K562 (cell line): ENCODE results near the gene AP2M1. TPM values are rescaled to one million over a fixed set of nuclear protein-coding genes. Genes with fewer than 3 reads are reported as not detected.

Experiments used
- E2F3 ChIP-seq: fragments of 250-450 bp; sonication (Bioruptor Pico); IDR thresholded peaks from 2 replicates; pipeline ENCODE4 v1.4.0; 2020; ENCODE audit warnings: mild to moderate bottlenecking
- E2F6 ChIP-seq, 2 experiments: IDR thresholded peaks; 2 replicates each; pipeline ENCODE4 v1.6.1; 2011; ENCODE audit warnings: borderline replicate concordance in 1 of 2, control low read depth in 1 of 2, low read depth in 1 of 2, low read length in 1 of 2, mild to moderate bottlenecking in 1 of 2, mixed read lengths in 1 of 2, moderate library complexity in 1 of 2; ENCODE audit not compliant: insufficient read depth in 1 of 2, insufficient read length in 1 of 2, poor library complexity in 1 of 2, severe bottlenecking in 1 of 2; ENCODE audit errors: extremely low read depth in 1 of 2
- ETS2 ChIP-seq: IDR thresholded peaks from 2 replicates; pipeline ENCODE4 v1.6.1; 2016; ENCODE audit warnings: borderline replicate concordance, missing genetic modification characterization, mild to moderate bottlenecking, moderate library complexity, missing compliant biosample characterization; ENCODE audit not compliant: poor library complexity, severe bottlenecking
- GABPB2 ChIP-seq: fragments of 250-450 bp; sonication (Bioruptor Pico); conservative IDR thresholded peaks from 2 replicates; pipeline ENCODE4 v1.5.1; 2021; ENCODE audit warnings: mild to moderate bottlenecking
- GATAD2A ChIP-seq: fragments of 450-650 bp; IDR thresholded peaks from 2 replicates; pipeline ENCODE4 v1.6.1; 2017
- ID3 ChIP-seq, 2 experiments: fragments of 250-450 bp in 1 of 2; fragments of 450-650 bp in 1 of 2; sonication (Bioruptor Pico) in 1 of 2; IDR thresholded peaks; 2 replicates each; pipeline versions ENCODE4 v1.6.1 to v1.8.0; 2016 to 2021; ENCODE audit warnings: mild to moderate bottlenecking in 2 of 2, moderate library complexity in 2 of 2, missing compliant biosample characterization in 1 of 2, missing genetic modification characterization in 1 of 2
- MCM2 ChIP-seq: fragments of 450-650 bp; IDR thresholded peaks from 2 replicates; pipeline ENCODE4 v1.6.1; 2017; ENCODE audit warnings: low read depth, mild to moderate bottlenecking
- MEF2A ChIP-seq: IDR thresholded peaks from 2 replicates; pipeline ENCODE4 v1.6.1; 2011; ENCODE audit warnings: low read depth, mild to moderate bottlenecking, low read length, moderate library complexity; ENCODE audit not compliant: control insufficient read depth
- MTA3 ChIP-seq: fragments of 450-650 bp; formaldehyde crosslinking; IDR thresholded peaks from 2 replicates; pipeline ENCODE4 v1.6.1; 2017; ENCODE audit warnings: mild to moderate bottlenecking, borderline replicate concordance
- NRF1 ChIP-seq, 2 experiments: fragments of 450-650 bp; IDR thresholded peaks in 1 of 2; conservative IDR thresholded peaks in 1 of 2; 2 replicates each; pipeline ENCODE4 v1.6.1; 2014; ENCODE audit warnings: mild to moderate bottlenecking in 2 of 2
- POLR2G ChIP-seq: fragments of 200-400 bp; formaldehyde crosslinking; IDR thresholded peaks from 2 replicates; pipeline ENCODE4 v1.6.1; 2017; ENCODE audit warnings: low read depth, mild to moderate bottlenecking, antibody characterized with exemption, low read length, moderate library complexity
- PPARD ChIP-seq: fragments of 250-450 bp; sonication (Bioruptor Pico); IDR thresholded peaks from 2 replicates; pipeline ENCODE4 v1.8.0; 2022; ENCODE audit warnings: inconsistent platforms, mild to moderate bottlenecking, moderate library complexity
- RBFOX2 ChIP-seq: fragments of 200-400 bp; formaldehyde crosslinking; IDR thresholded peaks from 2 replicates; pipeline ENCODE4 v1.6.1; 2017; ENCODE audit warnings: low read depth, mild to moderate bottlenecking, low read length, moderate library complexity
- RBM39 ChIP-seq: fragments of 200-400 bp; formaldehyde crosslinking; optimal IDR thresholded peaks from 2 replicates; pipeline ENCODE3; 2018; ENCODE audit warnings: low read depth, low read length
- RCOR1 ChIP-seq, 2 experiments: IDR thresholded peaks; 2 replicates each; pipeline ENCODE4 v1.6.1; 2012; ENCODE audit warnings: low read depth in 2 of 2, low read length in 2 of 2, borderline replicate concordance in 1 of 2, improper control_type of control experiment in 1 of 2
- RFX5 ChIP-seq: IDR thresholded peaks from 2 replicates; pipeline ENCODE4 v1.6.1; 2011; ENCODE audit warnings: low read depth, mild to moderate bottlenecking, improper control_type of control experiment, low read length
- RFX7 ChIP-seq: fragments of 250-450 bp; sonication (Bioruptor Pico); IDR thresholded peaks from 2 replicates; pipeline ENCODE4 v1.5.1; 2021; ENCODE audit warnings: mild to moderate bottlenecking
- TCF7L2 ChIP-seq: fragments of 150-350 bp; IDR thresholded peaks from 2 replicates; pipeline ENCODE4 v1.6.1; 2016; ENCODE audit warnings: low read depth, mild to moderate bottlenecking, low read length, moderate library complexity
- TEAD4 ChIP-seq, 2 experiments: sonication (generic) in 1 of 2; formaldehyde crosslinking in 1 of 2; IDR thresholded peaks; 2 replicates each; pipeline versions ENCODE4 v1.6.1 to v1.8.0; 2012 to 2022; ENCODE audit warnings: borderline replicate concordance in 1 of 2, inconsistent platforms in 1 of 2, low read length in 1 of 2, mild to moderate bottlenecking in 1 of 2, missing genetic modification reagents in 1 of 2
- WHSC1 ChIP-seq: IDR thresholded peaks from one replicate; pipeline ENCODE4 v1.6.1; 2012; ENCODE audit warnings: low read length, control low read depth, inconsistent platforms
- ZNF41 ChIP-seq: fragments of 250-450 bp; sonication (Bioruptor Pico); conservative IDR thresholded peaks from 2 replicates; pipeline ENCODE4 v1.4.0; 2020; ENCODE audit warnings: mild to moderate bottlenecking
- ZNF717 ChIP-seq: fragments of 250-450 bp; sonication (Bioruptor Pico); IDR thresholded peaks from 2 replicates; pipeline ENCODE4 v1.5.0; 2021
- polyA plus RNA-seq, 8 experiments: library from polyadenylated mRNA; depleted of rRNA in 4 of 8; stranded (reverse) in 5 of 8; unstranded in 3 of 8; fragments of >200 nt; fragmentation: Nextera tagmentation in 2 of 8; fragmentation: Illumina TruSeq in 1 of 8; extraction: Ambion mirVana in 2 of 8; extraction: Trizol in 1 of 8; gene quantifications; 2 replicates each; pipeline versions ENCODE4 v1.2.1 to v1.2.3, GENCODE V29; 2011 to 2014; ENCODE audit warnings: inconsistent platforms in 1 of 8, missing spikeins in 1 of 8
- total RNA-seq, 7 experiments: library from RNA; depleted of rRNA in 6 of 7; stranded (reverse); fragments of >200 nt in 6 of 7; fragmentation: Illumina TruSeq in 2 of 7; extraction: Trizol in 2 of 7; gene quantifications; 2 replicates each; pipeline versions ENCODE4 v1.2.1 to v1.2.3, GENCODE V29; 2011 to 2021; ENCODE audit warnings: low replicate concordance in 1 of 7
- TF ChIP-seq, protein P1 (sequence below), 2 experiments: fragments of 450-650 bp; IDR thresholded peaks; 2 replicates each; pipeline ENCODE4 v1.6.1; 2018; ENCODE audit warnings: mild to moderate bottlenecking in 2 of 2, low read depth in 1 of 2; ENCODE audit not compliant: partially characterized antibody in 2 of 2

Gene AP2M1
- total and polyA plus RNA-seq, 9 of the 15 experiments (the other 6 are each of a cell fraction or from before 2014, with no cell fraction given): 118 to 505 (median 296) TPM

- TF ChIP-seq ID3 (CRISPR knock-in tag; IDR thresholded peaks at IDR 0.05): no peak
- no peak for TF ChIP-seq ID3 (tag; IDR thresholded peaks at IDR 0.05)
- no peak for TF ChIP-seq MTA3
- TF ChIP-seq GATAD2A: no peak
- no peak for TF ChIP-seq E2F3 (CRISPR knock-in tag)
- TF ChIP-seq RCOR1 (IDR thresholded peaks at IDR 0.05; ENCODE audit: borderline replicate concordance in 1 of 2, low read depth in 2 of 2, low read length in 2 of 2): no peak; a peak in 1 of 4 replicates
- no peak for TF ChIP-seq RFX5
- TF ChIP-seq ZNF41 (CRISPR knock-in tag): no peak
- TF ChIP-seq RFX7 (CRISPR knock-in tag): no peak
- TF ChIP-seq, protein P1, sequence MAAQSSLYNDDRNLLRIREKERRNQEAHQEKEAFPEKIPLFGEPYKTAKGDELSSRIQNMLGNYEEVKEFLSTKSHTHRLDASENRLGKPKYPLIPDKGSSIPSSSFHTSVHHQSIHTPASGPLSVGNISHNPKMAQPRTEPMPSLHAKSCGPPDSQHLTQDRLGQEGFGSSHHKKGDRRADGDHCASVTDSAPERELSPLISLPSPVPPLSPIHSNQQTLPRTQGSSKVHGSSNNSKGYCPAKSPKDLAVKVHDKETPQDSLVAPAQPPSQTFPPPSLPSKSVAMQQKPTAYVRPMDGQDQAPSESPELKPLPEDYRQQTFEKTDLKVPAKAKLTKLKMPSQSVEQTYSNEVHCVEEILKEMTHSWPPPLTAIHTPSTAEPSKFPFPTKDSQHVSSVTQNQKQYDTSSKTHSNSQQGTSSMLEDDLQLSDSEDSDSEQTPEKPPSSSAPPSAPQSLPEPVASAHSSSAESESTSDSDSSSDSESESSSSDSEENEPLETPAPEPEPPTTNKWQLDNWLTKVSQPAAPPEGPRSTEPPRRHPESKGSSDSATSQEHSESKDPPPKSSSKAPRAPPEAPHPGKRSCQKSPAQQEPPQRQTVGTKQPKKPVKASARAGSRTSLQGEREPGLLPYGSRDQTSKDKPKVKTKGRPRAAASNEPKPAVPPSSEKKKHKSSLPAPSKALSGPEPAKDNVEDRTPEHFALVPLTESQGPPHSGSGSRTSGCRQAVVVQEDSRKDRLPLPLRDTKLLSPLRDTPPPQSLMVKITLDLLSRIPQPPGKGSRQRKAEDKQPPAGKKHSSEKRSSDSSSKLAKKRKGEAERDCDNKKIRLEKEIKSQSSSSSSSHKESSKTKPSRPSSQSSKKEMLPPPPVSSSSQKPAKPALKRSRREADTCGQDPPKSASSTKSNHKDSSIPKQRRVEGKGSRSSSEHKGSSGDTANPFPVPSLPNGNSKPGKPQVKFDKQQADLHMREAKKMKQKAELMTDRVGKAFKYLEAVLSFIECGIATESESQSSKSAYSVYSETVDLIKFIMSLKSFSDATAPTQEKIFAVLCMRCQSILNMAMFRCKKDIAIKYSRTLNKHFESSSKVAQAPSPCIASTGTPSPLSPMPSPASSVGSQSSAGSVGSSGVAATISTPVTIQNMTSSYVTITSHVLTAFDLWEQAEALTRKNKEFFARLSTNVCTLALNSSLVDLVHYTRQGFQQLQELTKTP (IDR thresholded peaks at IDR 0.05; ENCODE audit: low read depth in 1 of 2, partially characterized antibody in 2 of 2): no peak
- no peak for TF ChIP-seq MEF2A
- TF ChIP-seq POLR2G: peak; percentile 62
- no peak for TF ChIP-seq WHSC1
- peak; percentile 66 for TF ChIP-seq RBFOX2
- TF ChIP-seq MCM2: no peak
- TF ChIP-seq TEAD4 (IDR thresholded peaks at IDR 0.05; ENCODE audit: low read length): no peak
- no peak for TF ChIP-seq TEAD4 (CRISPR knock-in tag; IDR thresholded peaks at IDR 0.05; ENCODE audit: borderline replicate concordance)
- TF ChIP-seq GABPB2 (CRISPR knock-in tag): no peak
- TF ChIP-seq RBM39: no peak
- TF ChIP-seq PPARD (CRISPR knock-in tag): no peak
- no peak for TF ChIP-seq E2F6 (IDR thresholded peaks at IDR 0.05; ENCODE audit: borderline replicate concordance in 1 of 2, extremely low read depth in 1 of 2, insufficient read depth in 1 of 2, insufficient read length in 1 of 2, low read depth in 1 of 2, low read length in 1 of 2, poor library complexity in 1 of 2, severe bottlenecking in 1 of 2)
- no peak for TF ChIP-seq ZNF717
- no peak for TF ChIP-seq ETS2
- TF ChIP-seq NRF1 (conservative IDR thresholded peaks at IDR 0.05 in 1 of 2, IDR thresholded peaks at IDR 0.05 in 1 of 2): no peak
- no peak for TF ChIP-seq TCF7L2
Measured at GRCh38 chr3:184186184-184186901, 11.7 kb downstream of the AP2M1 start, which contains the start of gene ABCF3 (continued).
